Measurements from ENCODE around the gene ERN1.

DNA sequence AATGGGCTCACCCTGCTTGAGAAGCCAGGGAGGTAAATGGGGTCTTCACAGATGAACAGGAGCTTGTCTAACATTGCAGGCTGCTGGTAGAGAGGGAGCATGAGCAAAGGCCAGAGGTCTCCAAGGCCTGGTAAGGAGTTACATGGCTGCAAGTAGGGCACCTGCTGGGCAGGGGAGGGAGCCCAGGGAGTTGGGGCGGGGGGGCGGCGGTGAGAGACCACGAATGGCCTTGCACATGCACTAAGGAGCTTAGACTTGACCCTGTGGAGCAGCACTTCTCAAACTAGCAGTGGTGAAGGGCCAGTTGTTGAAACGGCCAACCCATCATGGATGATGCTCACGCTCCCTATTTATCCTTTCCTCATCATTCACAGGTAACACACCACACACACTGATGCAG lies 38.4 kb downstream of the ERN1 start:
- TF ChIP-seq, protein P1, sequence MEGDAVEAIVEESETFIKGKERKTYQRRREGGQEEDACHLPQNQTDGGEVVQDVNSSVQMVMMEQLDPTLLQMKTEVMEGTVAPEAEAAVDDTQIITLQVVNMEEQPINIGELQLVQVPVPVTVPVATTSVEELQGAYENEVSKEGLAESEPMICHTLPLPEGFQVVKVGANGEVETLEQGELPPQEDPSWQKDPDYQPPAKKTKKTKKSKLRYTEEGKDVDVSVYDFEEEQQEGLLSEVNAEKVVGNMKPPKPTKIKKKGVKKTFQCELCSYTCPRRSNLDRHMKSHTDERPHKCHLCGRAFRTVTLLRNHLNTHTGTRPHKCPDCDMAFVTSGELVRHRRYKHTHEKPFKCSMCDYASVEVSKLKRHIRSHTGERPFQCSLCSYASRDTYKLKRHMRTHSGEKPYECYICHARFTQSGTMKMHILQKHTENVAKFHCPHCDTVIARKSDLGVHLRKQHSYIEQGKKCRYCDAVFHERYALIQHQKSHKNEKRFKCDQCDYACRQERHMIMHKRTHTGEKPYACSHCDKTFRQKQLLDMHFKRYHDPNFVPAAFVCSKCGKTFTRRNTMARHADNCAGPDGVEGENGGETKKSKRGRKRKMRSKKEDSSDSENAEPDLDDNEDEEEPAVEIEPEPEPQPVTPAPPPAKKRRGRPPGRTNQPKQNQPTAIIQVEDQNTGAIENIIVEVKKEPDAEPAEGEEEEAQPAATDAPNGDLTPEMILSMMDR (IDR thresholded peaks at IDR 0.05; ENCODE audit: poor library complexity, severe bottlenecking), result no peak
- TF ChIP-seq EP300 (conservative IDR thresholded peaks at IDR 0.05; ENCODE audit: poor library complexity, severe bottlenecking) (no peak), POLR2AphosphoS5 (IDR thresholded peaks at IDR 0.05) (no peak), TAF1 (IDR thresholded peaks at IDR 0.05; ENCODE audit: low read depth) (no peak), RAD21 (conservative IDR thresholded peaks at IDR 0.05) (no peak), EZH2 (IDR thresholded peaks at IDR 0.05; ENCODE audit: borderline replicate concordance, insufficient read depth, low read length, poor library complexity, severe bottlenecking) (no peak), SMC3 (conservative IDR thresholded peaks at IDR 0.05; ENCODE audit: poor library complexity) (no peak)

Data from neural cell (in vitro differentiated cells).